Vagina (tissue), 2 donors: ENCODE data around the gene RTP5. TPM values are rescaled to one million over a fixed set of nuclear protein-coding genes. Genes with fewer than 3 reads are reported as not detected.

Source experiments
- DNase-seq, 2 donors: peaks; one replicate each; pipeline ENCODE4 v3.0.0-alpha.2; 2017; ENCODE audit errors: extremely low spot score in 2 of 2
- H3K27ac ChIP-seq: fragments of 200-600 bp; sonication (generic); one replicate; pipeline ENCODE4 v1.5.1; 2019
- H3K27me3 ChIP-seq: fragments of 200-600 bp; sonication (generic); one replicate; pipeline ENCODE4 v1.5.1; 2019
- H3K36me3 ChIP-seq, 2 donors: fragments of 200-600 bp; sonication (generic); one replicate each; pipeline ENCODE4 v1.5.1; 2017 to 2019
- H3K4me1 ChIP-seq: fragments of 200-600 bp; sonication (generic); one replicate; pipeline ENCODE4 v1.5.1; 2019
- H3K4me3 ChIP-seq, 2 donors: fragments of 200-600 bp; sonication (generic); 1 replicate in 1 of 2; 2 replicates in 1 of 2; pipeline ENCODE4 v1.5.1; 2016 to 2019
- H3K9me3 ChIP-seq: fragments of 200-600 bp; sonication (generic); one replicate; pipeline ENCODE4 v1.5.1; 2019
- CTCF ChIP-seq, 3 experiments: fragments of 450-650 bp in 2 of 3; fragments of 200-600 bp in 1 of 3; sonication (generic) in 1 of 3; IDR thresholded peaks; one replicate each; pipeline ENCODE4 v1.5.1; 2017 to 2019; ENCODE audit warnings: antibody characterized with exemption in 3 of 3, mild to moderate bottlenecking in 2 of 3, moderate library complexity in 2 of 3
- POLR2A ChIP-seq, 2 donors: fragments of 450-650 bp; IDR thresholded peaks; one replicate each; pipeline ENCODE4 v1.6.1; 2017; ENCODE audit warnings: antibody characterized with exemption in 2 of 2, mild to moderate bottlenecking in 2 of 2, moderate library complexity in 2 of 2
- POLR2AphosphoS5 ChIP-seq, 2 donors: sonication (generic); formaldehyde crosslinking; IDR thresholded peaks; one replicate each; pipeline ENCODE4 v1.9.0; 2017; ENCODE audit warnings: antibody characterized with exemption in 2 of 2, mild to moderate bottlenecking in 2 of 2, low read depth in 1 of 2; ENCODE audit not compliant: insufficient read depth in 1 of 2
- intact Hi-C: fragments of 100-400 bp; cut with DNase I; formaldehyde crosslinking; loops from one replicate; pipeline ENCODE4 v1.15.1; 2023
- total RNA-seq: library from RNA; depleted of rRNA; stranded (reverse); fragments of >200 nt; gene quantifications from one replicate; pipeline ENCODE4 v1.2.3, GENCODE V29; 2016

RTP5 gene
- total RNA-seq, 1 donor from 2014 or later, result not detected

- no peak overlapping the region for H3K27ac ChIP-seq
- no peaks in the 10 kb centered on the region for H3K9me3 ChIP-seq
- H3K4me3 ChIP-seq, result no peak overlapping the region
- intact Hi-C loops, result no loop called here
- H3K4me1 ChIP-seq, result no peaks in the 10 kb centered on the region
- no peak for TF ChIP-seq POLR2AphosphoS5 (IDR thresholded peaks at IDR 0.05; ENCODE audit: insufficient read depth in 1 of 2, low read depth in 1 of 2)
- TF ChIP-seq POLR2A (IDR thresholded peaks at IDR 0.05), result no peak
- TF ChIP-seq CTCF (IDR thresholded peaks at IDR 0.05), result no peak
- H3K27me3 ChIP-seq, result no peaks in the 10 kb centered on the region
- no peak for DNase-seq
- no peaks in the 10 kb centered on the region for H3K36me3 ChIP-seq
Observed at GRCh38 chr2:241850544-241851324, 18.8 kb upstream of the RTP5 start.

GRCh38 chr2:241851325-241852115 is 18.0 kb upstream of the RTP5 start:
- TF ChIP-seq POLR2AphosphoS5 (IDR thresholded peaks at IDR 0.05; ENCODE audit: insufficient read depth in 1 of 2, low read depth in 1 of 2) (no peak), CTCF (IDR thresholded peaks at IDR 0.05) (no peak), POLR2A (IDR thresholded peaks at IDR 0.05) (no peak)
- no peaks in the 10 kb centered on the region for H3K36me3 ChIP-seq
- no peaks in the 10 kb centered on the region for H3K4me1 ChIP-seq
- no peak overlapping the region for H3K4me3 ChIP-seq
- no peak for DNase-seq
- no peaks in the 10 kb centered on the region for H3K9me3 ChIP-seq
- intact Hi-C loops, result no loop called here
- H3K27ac ChIP-seq, result no peak overlapping the region
- no peaks in the 10 kb centered on the region for H3K27me3 ChIP-seq

- Histone ChIP-seq H3K4me1 (no peaks in the 10 kb centered on the region), H3K4me3 (no peak overlapping the region), H3K27ac (no peak overlapping the region), H3K27me3 (no peaks in the 10 kb centered on the region), H3K9me3 (no peaks in the 10 kb centered on the region), H3K36me3 (no peaks in the 10 kb centered on the region)
- intact Hi-C loops, result no loop called here
- DNase-seq, result no peak
- TF ChIP-seq POLR2AphosphoS5 (IDR thresholded peaks at IDR 0.05; ENCODE audit: insufficient read depth in 1 of 2, low read depth in 1 of 2) (no peak), CTCF (IDR thresholded peaks at IDR 0.05) (no peak), POLR2A (IDR thresholded peaks at IDR 0.05) (no peak)
Observed at GRCh38 chr2:241852116-241852980, 17.2 kb upstream of the RTP5 start.

- Histone ChIP-seq H3K9me3 (no peaks in the 10 kb centered on the region), H3K4me1 (no peaks in the 10 kb centered on the region), H3K4me3 (no peak overlapping the region), H3K36me3 (no peaks in the 10 kb centered on the region), H3K27me3 (no peaks in the 10 kb centered on the region), H3K27ac (no peak overlapping the region)
- DNase-seq, result no peak
- intact Hi-C loops, result no loop called here
- TF ChIP-seq POLR2AphosphoS5 (IDR thresholded peaks at IDR 0.05; ENCODE audit: insufficient read depth in 1 of 2, low read depth in 1 of 2), result no peak
- TF ChIP-seq POLR2A (IDR thresholded peaks at IDR 0.05), result no peak
- TF ChIP-seq CTCF (IDR thresholded peaks at IDR 0.05), result no peak
Observed at GRCh38 chr2:241852981-241853631, 16.4 kb upstream of the RTP5 start.
